GM10847 (cell line): ENCODE data around the gene PI4KA.

Source experiments
- POLR2A ChIP-seq: IDR thresholded peaks from 2 replicates; pipeline ENCODE4 v1.6.1; 2011; ENCODE audit not compliant: insufficient read length; ENCODE audit errors: extremely low read depth

PI4KA gene

DNA sequence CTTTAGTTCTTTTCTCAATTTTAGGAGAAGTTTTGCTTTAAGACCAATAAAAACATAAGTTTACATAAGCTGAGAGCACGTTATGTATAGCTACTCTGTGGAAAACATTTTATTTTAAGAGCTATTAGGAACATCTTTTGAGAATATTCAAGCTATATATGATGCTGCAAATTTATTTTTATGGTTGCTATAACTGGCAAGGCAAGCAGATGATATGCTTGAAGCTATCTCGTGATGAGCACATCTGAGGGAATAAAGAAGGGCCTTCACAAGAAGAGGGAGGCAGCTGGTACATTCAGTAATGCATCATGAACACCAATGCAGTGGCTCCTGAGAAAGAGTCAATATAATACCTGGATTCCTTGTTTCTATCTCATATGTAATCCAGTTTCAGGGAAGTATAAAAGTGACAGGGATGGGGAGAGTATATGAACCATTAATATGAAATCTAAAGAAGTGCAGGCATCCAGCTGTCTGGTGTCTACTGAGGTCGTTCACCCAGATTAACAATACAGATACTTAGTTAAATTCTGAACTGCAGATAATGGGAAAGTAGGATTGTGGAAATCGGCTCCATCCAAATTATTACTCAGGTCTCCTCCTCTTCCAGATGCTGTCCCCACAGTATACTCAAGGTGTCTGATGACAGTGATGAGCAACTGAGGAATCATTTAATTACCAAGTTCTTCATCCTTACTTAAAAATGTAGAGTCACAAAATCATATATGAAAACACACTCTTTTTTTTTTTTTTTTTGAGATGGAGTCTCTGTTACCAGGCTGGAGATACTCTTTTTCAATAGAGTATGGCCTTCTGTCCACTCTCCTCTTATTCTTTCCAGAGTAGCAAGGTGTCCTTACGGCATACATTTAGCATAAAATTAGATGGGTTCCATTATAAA is 185.1 kb downstream of the PI4KA start:
- no peak for TF ChIP-seq POLR2A

DNA sequence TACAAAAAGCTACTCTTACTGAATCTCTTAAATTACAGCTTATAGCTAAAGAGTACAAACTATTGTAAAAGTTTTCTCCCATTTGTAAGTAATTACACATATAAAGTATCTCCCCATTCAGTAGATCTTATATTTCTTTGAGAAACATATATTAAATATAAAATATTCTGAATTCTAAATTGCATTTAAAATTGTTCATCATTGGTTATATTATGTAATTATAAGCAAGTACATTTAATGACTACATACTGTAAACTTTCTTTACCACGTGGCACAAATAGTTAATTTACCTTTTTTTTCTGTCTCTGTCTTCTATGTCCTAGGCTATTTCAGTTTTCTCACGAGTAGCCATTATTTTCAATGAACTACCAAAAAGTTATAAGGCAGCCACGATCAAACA is 185.9 kb downstream of the PI4KA start:
- no peak for TF ChIP-seq POLR2A

DNA sequence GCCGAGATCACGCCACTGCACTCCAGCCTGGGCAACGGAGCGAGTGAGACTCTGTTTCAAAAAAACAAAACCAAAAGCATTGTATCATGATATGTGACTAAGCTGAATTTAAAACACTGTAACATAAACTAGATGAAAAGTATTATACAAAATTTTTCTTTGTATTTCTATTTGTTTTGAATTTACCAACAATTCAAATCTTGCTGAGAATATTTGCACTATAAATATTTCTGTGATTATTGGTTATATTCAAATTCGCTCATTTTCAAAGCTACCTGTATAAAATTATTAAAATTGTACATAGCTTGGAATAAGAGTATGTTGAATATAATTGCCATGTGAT is 186.6 kb downstream of the PI4KA start:
- no peak for TF ChIP-seq POLR2A

DNA sequence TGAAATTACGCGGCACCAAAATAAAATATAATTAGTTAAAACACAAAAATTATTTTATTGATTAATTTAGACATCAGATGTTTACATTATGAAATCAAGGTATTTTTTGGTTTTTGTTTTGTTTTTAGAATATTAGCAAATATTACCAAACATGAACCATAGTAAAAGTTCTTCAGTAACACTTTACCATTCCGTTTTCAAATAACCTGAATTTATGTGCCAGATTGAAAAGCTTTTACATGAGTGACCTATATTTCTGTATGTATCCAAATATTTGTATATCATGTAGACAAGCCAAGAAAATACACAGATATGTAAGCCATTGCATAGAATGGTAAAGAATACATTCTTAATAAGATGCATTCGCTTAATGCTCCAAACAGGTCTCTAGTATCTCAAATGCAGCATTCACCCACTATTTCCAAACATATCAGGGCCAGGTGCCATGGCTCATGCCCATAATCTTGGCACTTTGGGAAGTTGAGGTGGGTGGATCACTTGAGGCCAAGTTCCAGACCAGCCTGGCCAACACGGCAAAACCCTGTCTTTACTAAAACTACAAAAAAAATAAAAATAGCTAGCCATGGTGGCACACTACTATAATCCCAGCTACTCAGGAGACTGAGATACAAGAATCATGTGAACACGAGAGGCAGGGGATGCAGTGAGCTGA is 187.1 kb downstream of the PI4KA start:
- no peak for TF ChIP-seq POLR2A

GRCh38 chr22:20666560-20666959 is 192.1 kb downstream of the PI4KA start:
- TF ChIP-seq POLR2A = no peak

DNA sequence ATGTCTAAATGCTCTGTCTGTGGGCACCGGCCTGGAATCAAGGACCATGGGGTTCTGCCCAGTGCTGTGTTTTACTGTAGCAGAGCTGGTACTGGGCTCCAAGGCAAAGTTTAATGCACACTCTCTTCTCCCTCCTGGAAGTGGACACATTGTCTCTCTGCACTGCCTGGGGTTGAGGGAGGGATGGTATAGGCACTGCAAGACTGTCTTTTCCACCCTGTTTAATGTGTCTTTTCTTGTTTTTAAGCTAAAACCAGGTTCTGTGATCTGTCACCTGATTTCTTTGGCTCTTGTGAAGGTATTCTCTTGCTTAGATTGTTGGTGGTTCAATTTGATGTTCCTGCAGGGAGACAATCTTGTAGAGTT is 194.0 kb downstream of the PI4KA start:
- TF ChIP-seq POLR2A = no peak

- no peak for TF ChIP-seq POLR2A
These were observed 194.5 kb downstream of the PI4KA start for GRCh38 chr22:20663941-20664593.

GRCh38 chr22:20663137-20663828 is 195.3 kb downstream of the PI4KA start:
- no peak for TF ChIP-seq POLR2A

DNA sequence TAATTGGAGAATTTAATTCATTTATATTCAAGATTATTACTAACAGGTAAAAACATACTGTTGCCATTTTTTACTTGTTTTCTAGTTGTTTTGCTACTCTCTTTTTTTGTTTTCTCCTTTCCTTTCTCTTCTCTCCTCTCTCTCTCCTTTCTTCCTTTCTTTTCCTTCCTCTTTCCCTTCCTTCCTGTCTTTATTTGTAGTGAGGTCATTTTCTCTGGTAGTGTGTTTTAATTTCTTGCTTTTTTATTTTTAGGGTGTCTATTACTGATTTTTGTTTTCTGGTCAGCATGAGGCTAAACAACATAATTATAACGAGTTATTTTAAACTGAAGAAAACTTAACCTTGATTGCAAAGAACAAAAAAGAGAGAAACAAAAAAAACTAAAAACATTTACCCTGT is 197.1 kb downstream of the PI4KA start:
- no peak for TF ChIP-seq POLR2A

GRCh38 chr22:20660441-20661054 is 198.1 kb downstream of the PI4KA start:
- TF ChIP-seq POLR2A = no peak

- TF ChIP-seq POLR2A = no peak
These were observed 198.7 kb downstream of the PI4KA start for GRCh38 chr22:20659920-20660319.

DNA sequence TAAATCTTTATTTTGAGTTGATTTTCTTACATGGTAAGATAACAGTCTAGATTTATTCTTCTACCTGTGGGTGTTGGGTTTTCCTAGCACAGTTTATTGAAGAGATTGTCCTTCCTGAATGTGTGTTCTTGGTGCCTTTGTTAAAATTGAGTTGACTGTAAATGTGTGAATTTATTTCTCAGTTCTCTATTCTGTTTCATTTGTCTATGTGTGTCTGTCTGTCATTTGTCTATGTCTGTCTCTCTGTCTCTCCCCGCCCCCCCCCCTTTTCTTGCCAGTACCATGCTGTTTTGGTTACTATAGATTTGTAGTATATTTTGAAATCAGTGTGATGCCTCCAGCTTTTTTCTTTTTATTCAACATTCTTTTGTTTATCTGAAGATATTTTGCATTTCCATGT is 199.4 kb downstream of the PI4KA start:
- TF ChIP-seq POLR2A = no peak

GRCh38 chr22:20658433-20659222 is 200.0 kb downstream of the PI4KA start:
- no peak for TF ChIP-seq POLR2A

GRCh38 chr22:20657963-20658362 is 200.6 kb downstream of the PI4KA start:
- no peak for TF ChIP-seq POLR2A
